NCI-H2227 treated with DMSO at 0.1 percent for 48 hours (cell line): ENCODE results near the gene CCSER2.
"Not testable (repeated sequence)": the region's sequence is repeated elsewhere in the genome, so short reads cannot be mapped to it uniquely, and the experiment has no call there.

Source experiments
- DNase-seq: peaks from one replicate; lab custom pipeline; 2025; lab: John Stamatoyannopoulos, UW

The CCSER2 gene

GRCh38 chr10:84314275-84314674 lies 14.1 kb upstream of the CCSER2 start:
- DNase-seq: no peak

GRCh38 chr10:84317174-84317573 lies 11.2 kb upstream of the CCSER2 start:
- no peak for DNase-seq

GRCh38 chr10:84321902-84322301 lies 6.5 kb upstream of the CCSER2 start:
- no peak for DNase-seq

GRCh38 chr10:84323566-84323965 lies 4.8 kb upstream of the CCSER2 start:
- not testable (repeated sequence) for DNase-seq

GRCh38 chr10:84326995-84327394 lies 1.4 kb upstream of the CCSER2 start:
- DNase-seq: not testable (repeated sequence)

GRCh38 chr10:84329196-84329611 lies 815 bp downstream of the CCSER2 start:
- peak; percentile 6 for DNase-seq

DNA sequence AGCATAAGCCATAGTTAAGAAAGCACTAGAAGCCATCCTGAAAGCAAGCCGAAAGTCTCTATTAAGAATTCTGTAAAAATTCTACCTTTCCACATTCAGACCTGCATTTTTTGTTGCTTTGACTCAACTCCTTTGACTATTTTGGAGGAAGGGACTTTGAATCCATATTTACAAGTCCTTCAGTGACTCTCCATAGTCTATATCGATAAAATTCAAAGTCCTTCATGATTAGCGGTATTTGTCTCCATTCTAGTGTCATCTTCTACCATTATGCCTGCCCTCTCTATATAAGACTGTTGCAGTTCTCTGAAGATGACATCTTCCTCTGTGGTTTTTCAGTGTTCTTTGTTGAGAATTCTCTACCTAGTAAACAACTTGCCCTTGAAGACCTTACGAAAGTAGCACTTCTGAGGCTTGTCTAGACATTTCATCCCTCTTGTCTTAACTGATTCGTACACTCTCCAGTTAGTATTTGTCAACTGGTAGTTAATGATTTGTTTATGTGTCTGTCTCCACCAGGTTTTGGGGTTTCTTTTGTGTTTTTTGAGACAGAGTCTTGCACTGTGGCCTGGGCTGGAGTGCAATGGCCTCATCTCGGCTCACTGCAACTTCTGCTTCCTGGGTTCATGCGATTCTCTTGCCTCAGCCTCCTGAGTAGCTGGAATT lies 1.7 kb downstream of the CCSER2 start:
- no peak for DNase-seq

DNA sequence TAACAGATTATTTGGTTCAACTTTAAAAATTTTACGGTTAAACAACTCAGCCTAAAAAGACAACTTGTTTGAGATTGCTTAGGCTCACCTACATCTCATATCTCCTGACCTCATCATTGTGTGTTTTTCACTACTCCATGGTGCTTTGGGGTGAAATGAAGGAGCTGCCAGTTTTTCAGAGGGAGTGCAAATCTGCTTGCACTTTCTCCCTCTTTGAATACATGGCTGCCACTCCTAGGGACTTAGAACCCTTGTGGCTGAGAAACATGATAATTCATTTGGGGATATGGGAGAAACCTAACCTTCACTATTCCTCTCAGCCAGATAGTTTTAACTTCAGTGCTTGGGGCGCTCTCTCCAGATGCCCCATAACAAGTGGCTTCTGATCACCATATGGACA lies 2.7 kb downstream of the CCSER2 start:
- DNase-seq: no peak

GRCh38 chr10:84333864-84334451 lies 5.6 kb downstream of the CCSER2 start:
- no peak for DNase-seq

- DNase-seq: no peak
Observed at GRCh38 chr10:84334811-84335210, 6.4 kb downstream of the CCSER2 start.

DNA sequence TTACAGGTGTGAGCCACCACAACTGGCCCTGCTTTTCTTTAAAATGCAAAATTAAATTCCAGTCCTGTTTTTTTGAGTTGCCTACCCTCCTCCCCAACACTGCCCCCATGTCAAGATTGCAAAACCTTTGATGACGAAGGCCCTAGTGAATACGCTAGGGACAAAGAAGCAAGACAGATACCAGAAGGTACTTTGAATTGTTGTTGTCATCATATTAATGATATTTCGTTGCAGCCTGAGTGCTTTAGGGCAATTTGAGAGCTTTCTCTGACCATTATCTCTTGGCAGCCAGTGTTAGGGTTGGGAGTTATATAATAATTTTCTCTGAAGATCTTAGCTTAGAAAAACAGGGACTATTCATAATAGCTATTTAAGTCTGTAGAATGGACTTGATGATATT lies 7.1 kb downstream of the CCSER2 start:
- peak; percentile 74 for DNase-seq

- no peak for DNase-seq
Observed at GRCh38 chr10:84336406-84337090, 8.2 kb downstream of the CCSER2 start.

- DNase-seq: no peak
Observed at GRCh38 chr10:84337199-84337598, 8.8 kb downstream of the CCSER2 start.

DNA sequence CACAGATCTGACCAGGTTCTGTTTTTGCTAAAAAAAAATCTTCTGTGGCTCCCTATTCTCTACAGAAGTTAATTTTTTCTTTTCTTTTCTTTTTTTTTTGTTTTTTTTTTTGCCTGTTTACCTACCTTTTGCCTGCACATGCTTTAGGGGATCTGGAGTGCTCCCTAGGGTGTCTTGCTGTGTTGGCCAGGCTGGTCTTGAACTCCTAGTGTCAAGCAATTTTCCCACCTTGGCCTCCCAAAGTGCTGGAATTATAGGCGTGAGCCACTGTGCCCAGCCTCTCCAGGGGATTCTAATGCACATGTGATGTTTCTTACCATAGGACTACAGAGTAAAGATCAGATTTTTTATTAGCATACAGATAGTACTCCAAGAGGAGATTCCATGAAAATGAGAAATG lies 10.6 kb downstream of the CCSER2 start:
- DNase-seq: no peak

GRCh38 chr10:84340187-84340586 lies 11.8 kb downstream of the CCSER2 start:
- no peak for DNase-seq

DNA sequence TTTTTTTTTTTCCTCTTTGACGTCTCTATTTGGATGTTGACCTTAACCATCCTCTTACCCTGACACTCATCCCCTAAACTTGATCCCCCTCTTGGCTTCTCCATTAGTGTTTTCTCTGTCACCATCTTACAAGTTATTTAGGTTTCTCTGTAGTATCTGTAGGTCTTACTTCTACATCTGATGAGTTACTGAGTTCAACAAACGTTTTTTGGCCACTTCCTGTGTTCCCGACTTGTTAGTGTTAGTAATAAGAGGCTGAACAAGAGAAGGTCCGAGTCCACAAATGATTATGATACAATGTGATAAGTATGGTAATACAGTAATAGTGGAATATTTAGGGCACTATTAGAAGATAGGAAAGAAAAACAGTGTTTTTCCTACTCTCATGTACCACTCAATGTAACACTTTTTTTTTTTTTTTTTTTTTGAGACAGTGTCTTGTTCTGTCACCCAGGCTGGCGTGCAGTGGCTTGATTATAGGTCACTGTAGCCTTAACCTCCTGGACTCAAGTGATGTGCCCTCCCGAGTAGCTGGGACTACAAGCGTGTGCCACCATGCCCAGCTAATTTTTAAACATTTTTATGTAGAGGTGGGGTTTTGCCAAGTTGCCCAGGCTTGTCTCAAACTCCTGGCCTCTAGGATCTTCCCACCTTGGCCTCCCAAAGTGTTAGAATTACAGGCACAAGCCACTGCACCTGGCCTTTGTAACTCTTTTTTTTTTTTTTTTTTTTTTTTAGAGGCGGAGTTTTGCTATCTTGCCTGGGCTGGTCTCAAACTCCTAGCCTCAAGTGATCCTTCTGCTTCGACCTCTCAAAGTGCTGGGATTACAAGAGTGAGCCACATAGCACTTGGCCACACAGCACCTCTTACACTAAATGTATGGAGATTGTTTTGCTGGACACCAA lies 12.5 kb downstream of the CCSER2 start:
- no peak for DNase-seq

GRCh38 chr10:84341538-84341856 lies 13.1 kb downstream of the CCSER2 start:
- DNase-seq: no peak

DNA sequence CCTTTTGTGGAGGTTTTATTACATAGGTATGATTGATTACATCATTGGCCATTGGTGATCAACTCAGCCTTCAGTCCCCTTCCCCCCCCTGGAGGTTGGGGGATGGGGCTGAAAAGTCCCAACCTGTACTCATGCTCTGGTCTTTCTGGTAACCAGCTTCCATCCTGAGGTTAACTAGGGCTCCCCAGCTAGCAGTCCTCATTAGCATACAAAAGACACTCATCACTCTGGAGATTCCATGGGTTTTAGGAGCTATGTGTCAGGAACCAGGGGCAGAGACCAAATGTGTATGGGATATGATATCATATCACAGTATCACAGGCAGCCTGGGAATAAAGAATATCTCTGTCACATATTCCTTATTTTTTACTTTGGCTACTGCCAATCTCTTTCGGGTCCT lies 13.6 kb downstream of the CCSER2 start:
- no peak for DNase-seq

DNA sequence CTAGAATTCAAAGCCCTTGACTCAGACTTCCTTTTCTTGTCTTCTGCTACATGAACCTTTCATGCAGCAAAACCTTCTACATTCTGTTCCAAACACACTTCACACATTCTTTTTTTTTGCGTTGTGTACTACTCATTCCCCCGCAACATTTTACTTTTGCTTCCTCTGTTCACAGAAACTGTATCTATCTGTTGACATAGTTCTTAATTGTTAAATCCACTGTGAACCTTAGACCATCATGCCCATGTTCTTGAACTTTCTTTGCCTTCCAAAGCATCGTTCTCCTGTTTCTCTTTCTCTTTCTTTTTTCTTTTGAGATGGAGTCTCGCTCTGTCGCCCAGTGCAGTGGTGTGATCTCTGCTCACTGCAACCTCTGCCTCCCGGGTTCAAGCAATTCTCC lies 14.2 kb downstream of the CCSER2 start:
- DNase-seq: no peak

GRCh38 chr10:84343831-84344230 lies 15.4 kb downstream of the CCSER2 start:
- no peak for DNase-seq

- DNase-seq: no peak
Observed at GRCh38 chr10:84344526-84344925, 16.1 kb downstream of the CCSER2 start.

- DNase-seq: not testable (repeated sequence)
Observed at GRCh38 chr10:84347575-84348002, 19.2 kb downstream of the CCSER2 start.

DNA sequence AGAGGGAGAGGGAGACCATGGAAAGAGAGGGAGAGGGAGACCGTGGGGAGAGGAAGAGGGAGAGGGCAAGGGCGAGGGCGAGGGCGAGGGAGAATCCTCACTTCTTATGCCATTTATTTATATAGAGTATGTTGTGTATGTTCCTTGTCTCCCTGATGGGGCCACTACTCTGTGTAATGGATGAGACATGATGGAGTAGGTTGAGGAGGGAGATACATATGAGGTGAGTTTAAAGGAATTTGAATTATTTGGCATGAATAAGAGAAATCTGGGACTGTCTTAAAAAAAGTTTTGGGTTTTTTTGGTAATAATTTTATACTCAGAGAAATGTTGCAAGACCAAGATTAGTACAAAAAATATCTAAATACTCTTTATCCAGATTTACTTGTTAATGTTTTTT lies 20.1 kb downstream of the CCSER2 start:
- no peak for DNase-seq
